Measurements from ENCODE around the gene ADRA2C. TPM values are rescaled to one million over a fixed set of nuclear protein-coding genes. Genes with fewer than 3 reads are reported as not detected.
A peak's percentile ranks its signal among the peaks of the same experiment; 100 is the strongest.

Gene ADRA2C
- total and polyA plus RNA-seq, 2 of the 13 experiments (the other 11 are each of a cell fraction or from before 2014, with no cell fraction given), result 15.4 to 69.7 TPM

DNA sequence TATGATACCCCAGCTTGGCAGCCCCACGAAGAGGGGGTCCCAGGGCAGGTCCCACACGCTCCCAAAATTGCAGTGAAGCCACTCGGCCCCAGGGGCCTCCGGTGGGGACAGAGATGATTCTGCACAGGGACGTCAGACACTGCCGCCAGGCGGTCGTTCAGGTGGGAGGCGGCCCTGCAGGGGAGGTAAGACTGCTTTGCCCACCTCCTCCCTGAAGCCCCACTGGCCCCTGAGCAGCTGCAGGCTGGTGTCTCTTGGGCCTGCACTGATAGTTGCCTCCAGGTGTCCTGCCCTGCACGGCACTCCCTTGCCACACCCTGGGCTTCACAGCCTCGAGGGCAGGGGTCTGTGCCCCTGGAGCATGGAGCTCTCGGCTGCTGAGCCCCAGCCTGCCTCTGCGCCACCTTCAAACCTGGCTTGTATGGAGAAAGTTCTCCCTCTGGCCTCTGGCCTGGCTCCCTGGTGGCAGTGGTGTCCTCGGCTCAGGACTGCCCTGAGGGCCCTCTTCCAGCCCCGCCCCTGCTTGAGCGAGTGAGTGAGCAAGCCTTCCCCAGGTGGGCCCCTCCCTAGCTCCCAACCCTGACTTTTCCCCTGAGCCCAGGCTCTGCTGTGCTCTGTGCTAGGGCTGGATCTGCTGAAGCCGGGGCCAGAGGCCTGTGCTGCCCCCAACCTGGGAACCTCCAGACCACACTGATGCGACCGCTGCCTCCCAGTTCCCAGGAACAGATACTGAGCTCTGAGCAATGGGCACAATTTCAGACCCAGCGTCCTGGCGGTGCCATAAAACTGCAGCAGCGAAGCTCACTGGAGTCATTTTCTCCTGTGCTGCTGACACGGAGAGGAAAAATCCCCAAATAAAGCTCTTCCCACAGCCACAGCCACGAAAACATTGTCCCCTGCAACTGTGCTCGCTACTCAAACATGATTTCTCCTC lies 16.1 kb downstream of the ADRA2C start (continued):
- TF ChIP-seq, protein P1, sequence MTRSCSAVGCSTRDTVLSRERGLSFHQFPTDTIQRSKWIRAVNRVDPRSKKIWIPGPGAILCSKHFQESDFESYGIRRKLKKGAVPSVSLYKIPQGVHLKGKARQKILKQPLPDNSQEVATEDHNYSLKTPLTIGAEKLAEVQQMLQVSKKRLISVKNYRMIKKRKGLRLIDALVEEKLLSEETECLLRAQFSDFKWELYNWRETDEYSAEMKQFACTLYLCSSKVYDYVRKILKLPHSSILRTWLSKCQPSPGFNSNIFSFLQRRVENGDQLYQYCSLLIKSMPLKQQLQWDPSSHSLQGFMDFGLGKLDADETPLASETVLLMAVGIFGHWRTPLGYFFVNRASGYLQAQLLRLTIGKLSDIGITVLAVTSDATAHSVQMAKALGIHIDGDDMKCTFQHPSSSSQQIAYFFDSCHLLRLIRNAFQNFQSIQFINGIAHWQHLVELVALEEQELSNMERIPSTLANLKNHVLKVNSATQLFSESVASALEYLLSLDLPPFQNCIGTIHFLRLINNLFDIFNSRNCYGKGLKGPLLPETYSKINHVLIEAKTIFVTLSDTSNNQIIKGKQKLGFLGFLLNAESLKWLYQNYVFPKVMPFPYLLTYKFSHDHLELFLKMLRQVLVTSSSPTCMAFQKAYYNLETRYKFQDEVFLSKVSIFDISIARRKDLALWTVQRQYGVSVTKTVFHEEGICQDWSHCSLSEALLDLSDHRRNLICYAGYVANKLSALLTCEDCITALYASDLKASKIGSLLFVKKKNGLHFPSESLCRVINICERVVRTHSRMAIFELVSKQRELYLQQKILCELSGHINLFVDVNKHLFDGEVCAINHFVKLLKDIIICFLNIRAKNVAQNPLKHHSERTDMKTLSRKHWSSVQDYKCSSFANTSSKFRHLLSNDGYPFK (CRISPR knock-in tag; IDR thresholded peaks at IDR 0.05; ENCODE audit: borderline replicate concordance), result no peak
- no peak for TF ChIP-seq FOXK2 (IDR thresholded peaks at IDR 0.05)
- no peak for TF ChIP-seq DMAP1 (CRISPR knock-in tag; IDR thresholded peaks at IDR 0.05)
- TF ChIP-seq, protein P2, sequence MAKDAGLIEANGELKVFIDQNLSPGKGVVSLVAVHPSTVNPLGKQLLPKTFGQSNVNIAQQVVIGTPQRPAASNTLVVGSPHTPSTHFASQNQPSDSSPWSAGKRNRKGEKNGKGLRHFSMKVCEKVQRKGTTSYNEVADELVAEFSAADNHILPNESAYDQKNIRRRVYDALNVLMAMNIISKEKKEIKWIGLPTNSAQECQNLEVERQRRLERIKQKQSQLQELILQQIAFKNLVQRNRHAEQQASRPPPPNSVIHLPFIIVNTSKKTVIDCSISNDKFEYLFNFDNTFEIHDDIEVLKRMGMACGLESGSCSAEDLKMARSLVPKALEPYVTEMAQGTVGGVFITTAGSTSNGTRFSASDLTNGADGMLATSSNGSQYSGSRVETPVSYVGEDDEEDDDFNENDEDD (CRISPR knock-in tag; IDR thresholded peaks at IDR 0.05; ENCODE audit: borderline replicate concordance), result peak; percentile 53; the same call in 1 of the 2 replicates
- TF ChIP-seq TSC22D2 (CRISPR knock-in tag; IDR thresholded peaks at IDR 0.05; ENCODE audit: borderline replicate concordance), result no peak
- TF ChIP-seq HNRNPH1 (optimal IDR thresholded peaks at IDR 0.05; ENCODE audit: low read depth, low read length), result no peak
- TF ChIP-seq SMAD1 (CRISPR knock-in tag; IDR thresholded peaks at IDR 0.05; ENCODE audit: borderline replicate concordance, low read depth), result no peak
- TF ChIP-seq PAX8 (CRISPR knock-in tag; IDR thresholded peaks at IDR 0.05; ENCODE audit: borderline replicate concordance), result no peak
- 0 out of 2 replicates have a peak, but pooled peaks have one; percentile 42 for TF ChIP-seq NR1H2 (CRISPR knock-in tag; IDR thresholded peaks at IDR 0.05; ENCODE audit: borderline replicate concordance, low read depth)
- no peak for TF ChIP-seq ZNF616 (CRISPR knock-in tag; IDR thresholded peaks at IDR 0.05; ENCODE audit: low read depth)
- no peak for TF ChIP-seq KDM4B (CRISPR knock-in tag; IDR thresholded peaks at IDR 0.05)
- TF ChIP-seq ZNF652 (CRISPR knock-in tag; IDR thresholded peaks at IDR 0.05; ENCODE audit: borderline replicate concordance, low read depth), result no peak
- TF ChIP-seq, protein P3, sequence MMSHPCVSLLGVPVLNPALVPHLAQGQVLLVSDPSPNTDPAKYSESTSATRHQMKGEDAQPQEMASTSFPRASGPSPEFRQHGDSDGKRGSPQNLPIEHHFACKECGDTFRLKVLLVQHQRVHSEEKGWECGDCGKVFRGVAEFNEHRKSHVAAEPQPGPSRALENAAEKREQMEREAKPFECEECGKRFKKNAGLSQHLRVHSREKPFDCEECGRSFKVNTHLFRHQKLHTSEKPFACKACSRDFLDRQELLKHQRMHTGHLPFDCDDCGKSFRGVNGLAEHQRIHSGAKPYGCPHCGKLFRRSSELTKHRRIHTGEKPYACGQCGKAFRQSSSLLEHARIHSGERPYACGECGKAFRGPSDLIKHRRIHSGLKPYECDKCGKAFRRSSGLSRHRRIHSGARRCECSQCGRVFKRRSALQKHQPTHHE (CRISPR knock-in tag; IDR thresholded peaks at IDR 0.05; ENCODE audit: borderline replicate concordance), result no peak
- TF ChIP-seq, protein P4, sequence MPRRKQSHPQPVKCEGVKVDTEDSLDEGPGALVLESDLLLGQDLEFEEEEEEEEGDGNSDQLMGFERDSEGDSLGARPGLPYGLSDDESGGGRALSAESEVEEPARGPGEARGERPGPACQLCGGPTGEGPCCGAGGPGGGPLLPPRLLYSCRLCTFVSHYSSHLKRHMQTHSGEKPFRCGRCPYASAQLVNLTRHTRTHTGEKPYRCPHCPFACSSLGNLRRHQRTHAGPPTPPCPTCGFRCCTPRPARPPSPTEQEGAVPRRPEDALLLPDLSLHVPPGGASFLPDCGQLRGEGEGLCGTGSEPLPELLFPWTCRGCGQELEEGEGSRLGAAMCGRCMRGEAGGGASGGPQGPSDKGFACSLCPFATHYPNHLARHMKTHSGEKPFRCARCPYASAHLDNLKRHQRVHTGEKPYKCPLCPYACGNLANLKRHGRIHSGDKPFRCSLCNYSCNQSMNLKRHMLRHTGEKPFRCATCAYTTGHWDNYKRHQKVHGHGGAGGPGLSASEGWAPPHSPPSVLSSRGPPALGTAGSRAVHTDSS (CRISPR knock-in tag; conservative IDR thresholded peaks at IDR 0.05), result no peak
- TF ChIP-seq RXRB (CRISPR knock-in tag; IDR thresholded peaks at IDR 0.05; ENCODE audit: borderline replicate concordance), result no peak
- no peak for TF ChIP-seq ZNF674 (CRISPR knock-in tag; IDR thresholded peaks at IDR 0.05; ENCODE audit: low read depth)
- no peak for TF ChIP-seq IRF2 (CRISPR knock-in tag; IDR thresholded peaks at IDR 0.05)
- TF ChIP-seq STAG1 (CRISPR knock-in tag; IDR thresholded peaks at IDR 0.05), result peak; percentile 49
- TF ChIP-seq ERF (CRISPR knock-in tag; IDR thresholded peaks at IDR 0.05), result no peak

All from HepG2 (cell line).